ENCODE measurements around the gene EBP.
A peak's percentile ranks its signal among the peaks of the same experiment; 100 is the strongest.
"Not testable (repeated sequence)": the region's sequence is repeated elsewhere in the genome, so short reads cannot be mapped to it uniquely, and the experiment has no call there.

The EBP gene

DNA sequence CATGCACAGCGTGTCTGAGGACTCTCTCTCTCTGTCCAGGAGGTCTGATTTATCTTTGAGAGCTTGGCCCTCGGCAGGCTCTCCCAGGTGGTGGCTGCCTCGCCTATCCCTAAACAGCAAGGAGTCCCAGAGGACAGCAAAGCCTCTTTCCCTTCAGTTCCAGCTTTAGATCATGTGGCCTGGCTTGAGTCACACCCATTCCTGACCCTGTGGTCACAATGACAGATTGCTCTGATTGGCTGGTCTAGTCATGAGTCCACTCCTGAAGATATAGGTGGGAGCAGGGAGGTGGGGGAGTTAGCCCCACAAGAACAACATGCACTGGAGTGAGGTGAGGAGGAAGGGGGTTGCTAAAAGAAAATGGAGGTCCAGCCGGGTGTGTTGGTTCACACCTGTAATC is 24.9 kb upstream of the EBP start:
- DNase-seq: no peak

DNA sequence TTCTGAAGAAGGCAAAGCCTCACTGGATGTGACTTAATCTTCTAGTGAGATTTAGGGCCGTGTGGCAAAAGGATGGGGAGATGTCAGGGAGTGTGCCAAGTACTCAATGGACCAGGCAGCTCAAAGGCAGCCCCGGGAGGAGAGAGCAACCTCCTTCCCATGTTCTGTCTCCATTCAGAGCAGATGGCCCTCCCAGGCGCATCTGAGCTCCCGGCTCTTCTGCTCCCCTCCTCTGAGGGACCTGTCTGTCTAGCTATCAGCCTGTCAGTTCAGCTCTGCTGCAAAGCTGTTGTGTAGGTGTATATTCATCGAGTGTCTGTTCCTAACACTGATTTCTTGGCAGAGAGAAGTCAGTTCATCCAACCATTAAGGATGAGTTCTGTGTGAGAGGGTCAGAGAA is 23.7 kb upstream of the EBP start:
- DNase-seq: no peak

- DNase-seq: no peak
Observed at GRCh38 chrX:48498374-48498809, 23.2 kb upstream of the EBP start.

GRCh38 chrX:48504261-48504660 is 17.3 kb upstream of the EBP start:
- DNase-seq: no peak

- DNase-seq: no peak
Observed at GRCh38 chrX:48505481-48505880, 16.1 kb upstream of the EBP start.

- no peak for DNase-seq
Observed at GRCh38 chrX:48507246-48507645, 14.4 kb upstream of the EBP start.

DNA sequence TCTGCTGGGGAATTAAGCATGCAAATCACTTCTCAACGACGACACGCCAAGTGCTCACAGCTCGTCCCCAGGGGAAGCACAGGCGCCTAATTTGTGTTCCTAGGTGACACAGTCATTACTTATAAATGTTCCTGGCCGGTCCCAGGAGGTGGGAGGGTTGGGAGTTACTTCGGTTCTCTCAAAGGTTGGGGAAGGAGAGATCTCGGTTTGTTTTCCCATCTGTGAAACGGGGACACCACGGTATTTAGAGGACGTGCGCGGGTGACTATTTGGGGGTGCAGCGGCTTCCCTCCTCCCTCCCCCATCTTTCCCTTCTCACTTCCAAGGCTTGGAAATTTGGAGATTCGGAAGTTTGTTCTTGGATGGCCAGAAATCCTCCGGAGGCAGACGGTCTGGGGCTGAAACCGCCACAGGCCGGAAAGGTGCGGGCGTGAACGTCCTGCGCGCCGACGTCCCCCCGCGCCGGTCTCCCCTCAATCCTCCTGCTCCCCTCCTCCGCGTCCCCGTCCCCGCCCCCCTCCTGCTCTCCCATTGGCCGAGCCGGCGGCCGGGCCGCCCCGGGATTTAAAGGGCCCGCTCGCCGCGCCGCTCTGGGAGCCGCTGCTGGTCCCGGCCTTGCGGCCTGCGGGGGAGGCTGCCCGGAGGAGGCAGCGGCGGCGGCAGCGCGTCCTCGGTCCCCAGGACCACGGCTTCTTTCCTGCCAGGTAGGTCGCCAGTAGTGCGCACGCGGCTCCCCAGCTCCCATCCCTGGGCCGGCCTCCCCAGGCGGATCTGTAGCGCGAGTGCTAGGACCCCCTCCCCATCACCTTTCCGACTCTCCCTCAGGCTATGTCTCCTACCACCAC is 13.0 kb upstream of the EBP start, which contains the start of gene PORCN:
Gene PORCN, plus strand, starts transcription at position 593 of the 845 bp plus-strand sequence. CDS start 829 bp downstream, outside the sequence.
- peak; percentile 59 to 70 for DNase-seq

- no peak for DNase-seq
Observed at GRCh38 chrX:48509245-48509590, 12.4 kb upstream of the EBP start.

DNA sequence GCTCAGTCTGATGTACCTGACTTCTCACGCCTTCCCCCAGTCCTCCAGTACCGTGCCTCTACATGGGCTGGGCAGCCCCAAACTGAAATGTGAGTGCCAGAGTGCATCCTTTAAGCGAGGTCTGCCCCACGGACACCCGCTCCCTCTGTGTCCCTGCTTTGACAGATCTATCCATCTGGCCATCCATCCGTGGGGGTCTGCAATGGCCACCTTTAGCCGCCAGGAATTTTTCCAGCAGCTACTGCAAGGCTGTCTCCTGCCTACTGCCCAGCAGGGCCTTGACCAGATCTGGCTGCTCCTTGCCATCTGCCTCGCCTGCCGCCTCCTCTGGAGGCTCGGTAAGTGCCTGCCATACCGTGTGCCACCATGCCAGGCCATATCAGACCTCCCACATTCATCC is 12.0 kb upstream of the EBP start:
- no peak for DNase-seq

GRCh38 chrX:48511560-48511959 is 10.0 kb upstream of the EBP start:
- DNase-seq: no peak

GRCh38 chrX:48512371-48512935 is 9.2 kb upstream of the EBP start:
- no peak for DNase-seq

GRCh38 chrX:48513670-48514069 is 7.9 kb upstream of the EBP start:
- DNase-seq: no peak

GRCh38 chrX:48514126-48514806 is 7.3 kb upstream of the EBP start:
- DNase-seq: no peak

DNA sequence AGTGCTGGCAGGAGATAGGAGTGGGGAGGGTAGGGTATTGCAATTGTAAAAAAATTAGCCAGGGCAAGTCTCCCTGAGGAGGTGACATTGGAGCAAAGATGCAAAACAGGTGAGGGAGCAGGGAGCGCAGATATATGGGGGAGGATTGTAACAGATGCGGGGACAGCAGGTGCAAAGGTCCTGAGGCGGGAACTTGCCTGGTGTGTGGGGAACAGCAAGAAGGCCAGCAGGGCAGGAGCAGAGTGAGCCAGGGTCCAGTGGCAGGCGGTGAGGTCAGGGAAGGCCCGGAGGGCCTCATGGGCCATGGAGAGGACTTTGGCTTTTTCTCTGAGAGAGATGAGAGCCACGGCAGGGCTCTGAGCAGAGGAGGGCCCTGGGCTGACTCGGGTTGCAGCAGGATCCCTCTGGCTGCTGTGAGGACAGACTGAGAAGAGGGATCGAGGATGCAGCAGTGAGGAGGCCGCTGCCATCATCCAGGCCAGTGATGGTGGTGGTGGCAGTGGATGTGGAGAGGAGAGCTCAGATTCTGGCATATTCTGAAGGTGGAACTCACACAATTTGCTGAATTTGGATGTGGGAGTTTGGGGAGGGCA is 6.6 kb upstream of the EBP start:
- no peak for DNase-seq

DNA sequence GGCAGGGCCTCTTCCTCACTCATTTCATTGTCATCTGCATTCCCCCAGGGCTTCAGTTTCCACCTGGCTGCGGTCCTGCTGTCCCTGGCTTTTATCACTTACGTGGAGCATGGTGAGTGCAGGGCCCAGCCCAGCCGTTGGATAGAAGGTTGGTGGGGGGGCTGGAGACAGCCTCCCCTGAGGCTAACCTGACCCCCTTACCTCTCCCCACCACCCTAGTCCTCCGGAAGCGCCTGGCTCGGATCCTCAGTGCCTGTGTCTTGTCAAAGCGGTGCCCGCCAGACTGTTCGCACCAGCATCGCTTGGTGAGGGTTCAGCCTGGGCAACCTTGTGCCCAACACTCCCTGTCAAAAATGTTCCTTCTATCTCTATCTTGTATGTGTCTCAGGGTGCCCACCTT is 5.8 kb upstream of the EBP start:
- no peak for DNase-seq

DNA sequence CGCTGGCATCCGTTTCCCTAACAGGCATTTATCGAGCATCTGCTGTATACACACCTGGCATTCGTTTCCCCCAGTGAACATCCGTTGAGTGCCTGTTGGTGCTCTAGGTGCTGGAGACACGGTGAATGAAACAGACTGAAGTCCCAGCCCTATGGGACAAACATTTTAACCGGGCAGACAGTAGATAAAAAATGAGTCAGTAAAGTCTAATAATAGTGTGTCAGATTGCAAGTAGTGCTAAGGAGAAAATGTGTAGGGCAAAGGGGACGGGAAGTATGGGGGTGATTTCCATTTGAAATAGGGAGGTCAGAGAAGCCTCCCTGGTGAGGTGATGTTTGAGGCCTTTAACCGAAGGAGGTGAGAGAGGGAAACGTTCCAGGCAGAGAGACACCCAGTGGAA is 5.3 kb upstream of the EBP start:
- no peak for DNase-seq

- no peak for DNase-seq
Observed at GRCh38 chrX:48516987-48517386, 4.6 kb upstream of the EBP start.

DNA sequence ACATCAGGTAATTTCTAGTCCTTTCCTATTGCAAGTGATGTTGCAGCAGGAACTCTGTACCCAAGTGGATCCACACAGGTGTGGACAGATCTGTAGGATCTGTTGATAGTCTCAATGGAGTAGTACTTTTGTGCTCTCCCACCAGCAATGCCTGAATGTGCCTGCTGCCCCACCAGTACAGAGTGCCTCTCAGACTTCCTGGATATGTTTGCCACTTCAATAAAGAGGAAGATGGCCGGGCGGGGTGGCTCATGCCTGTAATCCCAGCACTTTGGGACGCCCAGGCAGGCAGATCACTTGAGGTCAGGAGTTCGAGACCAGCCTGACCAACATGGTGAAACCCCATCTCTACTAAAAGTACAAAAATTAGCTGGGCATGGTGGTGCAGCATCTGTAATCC is 2.1 kb upstream of the EBP start:
- not testable (repeated sequence) for DNase-seq

DNA sequence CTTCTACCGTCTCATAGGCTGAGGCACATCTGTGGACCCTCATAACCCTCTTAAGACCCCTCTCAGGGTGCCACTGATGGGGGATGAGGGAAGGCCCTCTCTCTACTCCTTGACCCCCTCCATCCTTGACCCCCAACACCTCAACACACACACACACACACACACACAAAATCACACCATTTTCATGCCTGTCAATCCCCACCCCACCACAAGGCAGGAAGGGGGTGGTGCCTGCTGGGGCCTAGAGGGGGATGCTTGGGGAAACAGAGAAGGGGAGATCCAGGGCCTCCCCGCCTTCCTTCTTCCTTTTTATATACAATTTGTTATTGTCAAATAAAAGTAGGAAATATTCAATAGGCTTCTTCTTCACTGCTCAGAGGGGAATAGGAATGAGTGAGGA is 1.2 kb upstream of the EBP start:
- DNase-seq: no peak

- no peak for DNase-seq
Observed at GRCh38 chrX:48520976-48521352, 644 bp upstream of the EBP start.

DNA sequence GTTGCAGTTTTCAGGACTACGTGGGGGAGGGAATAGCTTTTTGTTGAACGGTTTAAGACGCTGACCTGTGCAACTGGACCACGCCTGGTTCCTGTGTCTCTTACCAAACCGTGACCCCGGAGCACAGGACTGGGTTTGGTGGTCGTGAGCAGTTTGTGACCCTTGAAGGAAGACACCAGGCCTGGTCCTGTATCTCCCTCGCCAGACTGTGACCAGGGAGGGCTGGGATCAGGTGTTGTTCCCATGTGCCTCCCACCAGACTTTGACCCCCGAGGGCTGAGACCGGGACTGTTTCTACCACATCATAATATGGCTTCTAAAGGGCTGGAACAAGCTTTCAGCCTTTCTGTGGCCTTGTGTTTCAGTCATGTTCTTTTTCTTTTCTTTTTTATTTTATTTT is 683 bp downstream of the EBP start:
- no peak for DNase-seq

GRCh38 chrX:48523682-48524081 is 2.1 kb downstream of the EBP start:
- no peak for DNase-seq

DNA sequence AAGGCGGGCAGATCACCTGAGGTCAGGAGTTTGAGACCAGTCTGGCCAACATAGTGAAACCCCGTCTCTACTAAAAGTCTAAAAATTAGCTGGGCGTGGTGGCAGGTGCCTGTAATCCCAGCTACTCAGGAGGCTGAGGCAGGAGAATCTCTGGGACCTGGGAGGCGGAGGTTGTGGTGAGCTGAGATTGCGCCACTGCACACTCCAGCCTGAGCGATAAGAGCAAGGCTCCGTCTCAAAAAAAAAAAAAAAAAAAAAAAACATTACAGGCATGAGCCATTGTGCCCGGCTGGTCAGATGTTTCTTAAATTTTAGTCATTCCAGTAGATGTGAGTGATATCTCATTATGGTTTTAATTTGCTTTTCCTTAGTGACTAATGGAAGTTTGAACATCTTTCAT is 4.2 kb downstream of the EBP start:
- not testable (repeated sequence) for DNase-seq

DNA sequence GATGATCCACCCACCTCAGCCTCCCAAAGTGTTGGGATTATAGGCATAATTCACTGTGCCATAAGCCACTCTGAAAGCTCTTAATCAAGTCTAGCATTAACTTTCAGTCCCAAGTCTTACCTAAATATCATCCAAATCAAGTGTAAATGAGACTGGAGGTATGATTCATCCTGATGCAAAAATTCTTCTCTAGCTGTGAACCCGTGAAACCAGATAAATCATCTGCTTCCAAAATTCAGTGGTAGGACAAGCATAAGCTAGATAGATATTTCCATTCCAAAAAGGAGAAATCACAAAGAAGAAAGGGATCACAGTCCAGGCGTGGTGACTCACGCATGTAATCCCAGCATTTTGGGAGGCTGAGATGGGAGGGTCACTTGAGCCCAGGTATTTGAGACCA is 9.1 kb downstream of the EBP start:
- DNase-seq: no peak

All from stimulated activated CD4-positive, alpha-beta T cell treated with anti-CD3 and anti-CD28 coated beads, Interleukin-2, amount 100 ng/mL, for 48 hours (primary cell).